Amniotic stem cell (primary cell): ENCODE results near the gene MTMR10.

Source experiments
- DNase-seq: peaks from one replicate; lab custom pipeline; 2025; lab: John Stamatoyannopoulos, UW

Gene MTMR10

DNA sequence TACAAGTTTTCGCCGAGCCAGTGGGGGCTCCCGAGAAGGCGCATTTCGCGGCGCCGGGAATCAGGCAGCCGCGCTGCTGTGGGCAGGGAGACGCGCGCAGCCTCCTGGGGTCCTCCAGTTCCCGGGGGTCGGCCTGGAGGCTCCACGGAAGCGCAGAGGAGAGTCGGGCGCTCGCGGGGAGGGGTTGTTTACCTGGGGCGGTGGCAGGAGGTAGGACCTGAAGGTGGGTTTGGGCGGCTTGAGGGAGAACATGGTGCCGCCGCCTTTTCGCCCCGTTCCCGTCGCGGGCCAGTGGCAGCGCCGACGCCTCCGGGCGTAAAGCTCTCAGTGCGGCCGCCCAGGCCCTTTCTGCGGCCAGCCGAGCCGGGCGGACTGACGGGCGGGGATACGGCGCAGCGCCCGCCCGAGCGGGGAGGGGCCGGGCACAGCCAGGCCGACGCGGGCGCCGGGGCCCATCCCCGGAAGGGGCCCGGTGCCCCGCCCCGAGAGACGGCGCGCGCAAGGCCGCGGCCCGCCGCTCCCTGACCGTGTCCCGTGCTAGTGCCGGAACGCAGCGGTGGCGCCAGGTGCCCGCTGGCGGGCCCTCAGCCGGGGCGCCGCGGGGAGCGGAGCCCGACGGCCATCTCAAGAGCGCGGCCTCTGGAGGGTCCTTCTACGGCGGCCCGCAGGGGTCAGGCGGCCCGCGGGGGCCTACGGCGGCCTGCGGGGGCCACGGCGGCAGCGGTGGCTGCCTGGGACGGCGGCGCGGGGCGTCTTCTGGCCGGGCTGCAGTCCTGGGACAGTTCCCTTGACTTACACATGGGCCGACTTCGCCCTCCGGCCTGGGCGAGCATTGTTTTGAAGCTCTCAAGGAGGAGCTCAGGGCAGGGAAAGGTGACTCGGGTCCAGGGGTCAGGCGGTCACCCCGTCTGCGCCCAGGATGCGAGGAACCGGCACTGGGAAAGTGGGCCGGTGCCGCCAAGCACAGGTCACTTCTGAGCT, at the start of gene MTMR10:
Gene MTMR10, minus strand, starts transcription at position 374 of the 981 bp plus-strand sequence. Its CDS starts 122 bp downstream, at position 252.
- DNase-seq: no peak

GRCh38 chr15:31040611-31041010, 49.2 kb upstream of the MTMR10 start:
- DNase-seq: no peak

DNA sequence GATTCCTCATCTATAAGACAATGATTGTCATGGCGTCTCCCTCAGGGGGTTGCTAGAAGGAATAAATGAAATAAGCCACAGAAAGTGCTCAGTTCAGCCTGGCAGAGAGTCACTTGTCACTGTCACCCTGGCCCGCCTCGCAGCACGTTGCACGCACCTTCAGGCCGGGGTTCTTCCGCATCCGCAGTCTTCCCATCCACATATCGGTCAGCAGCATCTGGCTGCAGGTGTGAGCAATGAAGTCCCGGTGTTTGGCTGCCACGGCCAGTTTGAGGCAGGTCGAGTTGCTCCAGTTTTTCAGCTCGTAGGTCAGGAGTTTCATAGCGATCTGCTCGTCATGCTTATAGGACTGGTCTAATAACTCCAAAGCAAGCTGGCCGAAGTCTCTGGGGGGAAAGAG, 48.5 kb upstream of the MTMR10 start:
- DNase-seq: no peak

GRCh38 chr15:31037731-31038477, 46.5 kb upstream of the MTMR10 start:
- DNase-seq: no peak

GRCh38 chr15:31036783-31037182, 45.4 kb upstream of the MTMR10 start:
- DNase-seq: no peak

GRCh38 chr15:31035610-31036009, 44.2 kb upstream of the MTMR10 start:
- DNase-seq: no peak

DNA sequence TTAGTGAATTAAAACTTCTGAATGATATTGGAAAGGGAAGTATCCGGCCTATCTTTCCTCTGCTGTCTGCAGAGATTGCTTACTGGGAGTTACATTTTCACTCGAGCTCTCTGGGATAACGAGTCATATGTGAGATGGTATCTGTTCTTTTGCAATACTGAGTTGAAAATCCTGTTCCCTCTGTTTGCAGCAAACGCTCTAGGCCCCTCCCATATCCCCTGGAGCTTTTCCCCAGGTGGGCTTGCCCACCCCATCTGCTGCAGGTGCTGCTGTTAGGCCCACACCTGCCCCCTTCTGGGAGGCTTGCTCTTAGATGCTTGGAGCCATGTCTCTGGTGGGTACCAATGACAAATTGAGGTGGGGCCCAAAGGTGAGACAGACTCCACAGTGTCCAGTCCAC, 42.7 kb upstream of the MTMR10 start:
- DNase-seq: no peak

DNA sequence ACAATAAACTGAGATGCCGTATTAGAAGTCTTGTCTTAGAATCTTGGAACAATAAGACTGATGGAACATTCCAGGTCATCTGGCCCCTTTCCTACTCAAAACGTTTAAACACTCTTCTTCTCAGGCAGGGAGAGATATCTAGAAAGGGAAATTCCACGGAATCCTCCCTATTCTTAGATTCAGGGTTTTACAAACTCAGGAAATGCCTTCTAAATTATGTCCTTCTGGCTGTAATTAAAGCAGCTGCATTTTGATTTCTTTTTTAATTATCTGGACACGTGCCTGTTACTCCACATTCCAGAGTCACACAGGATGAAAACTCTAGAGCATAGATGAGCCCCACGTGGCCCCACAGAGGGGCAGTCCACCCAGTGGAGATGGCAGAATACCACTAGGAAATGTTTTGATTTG, 41.5 kb upstream of the MTMR10 start:
- no peak for DNase-seq

GRCh38 chr15:31031471-31032067, 40.1 kb upstream of the MTMR10 start:
- no peak for DNase-seq

- no peak for DNase-seq
Observed at GRCh38 chr15:31027910-31028578, 36.6 kb upstream of the MTMR10 start.

GRCh38 chr15:31025996-31026395, 34.6 kb upstream of the MTMR10 start:
- no peak for DNase-seq

- no peak for DNase-seq
Observed at GRCh38 chr15:31024979-31025378, 33.6 kb upstream of the MTMR10 start.

- DNase-seq: peak; percentile 58
Observed at GRCh38 chr15:31024330-31024729, 32.9 kb upstream of the MTMR10 start.

DNA sequence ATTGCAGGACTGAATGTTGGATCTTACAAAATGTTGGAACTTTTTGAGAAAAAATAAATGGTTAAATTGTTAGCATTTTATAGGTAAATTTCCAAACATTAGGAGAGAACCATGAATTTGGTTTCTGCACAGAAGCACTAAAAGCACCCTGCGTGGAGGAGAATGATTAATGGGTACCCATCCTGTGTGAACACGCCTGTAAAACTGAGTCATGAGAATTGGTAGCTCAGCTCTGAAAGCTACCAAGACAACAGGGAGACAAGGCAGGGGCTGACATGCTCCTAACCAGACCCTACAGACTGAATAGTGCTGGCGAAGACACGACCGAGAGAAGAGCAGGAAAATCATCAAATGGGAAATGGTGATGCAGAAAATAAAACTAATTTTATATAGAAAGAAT, 32.4 kb upstream of the MTMR10 start:
- no peak for DNase-seq

GRCh38 chr15:31021067-31021665, 29.7 kb upstream of the MTMR10 start:
- DNase-seq: no peak

DNA sequence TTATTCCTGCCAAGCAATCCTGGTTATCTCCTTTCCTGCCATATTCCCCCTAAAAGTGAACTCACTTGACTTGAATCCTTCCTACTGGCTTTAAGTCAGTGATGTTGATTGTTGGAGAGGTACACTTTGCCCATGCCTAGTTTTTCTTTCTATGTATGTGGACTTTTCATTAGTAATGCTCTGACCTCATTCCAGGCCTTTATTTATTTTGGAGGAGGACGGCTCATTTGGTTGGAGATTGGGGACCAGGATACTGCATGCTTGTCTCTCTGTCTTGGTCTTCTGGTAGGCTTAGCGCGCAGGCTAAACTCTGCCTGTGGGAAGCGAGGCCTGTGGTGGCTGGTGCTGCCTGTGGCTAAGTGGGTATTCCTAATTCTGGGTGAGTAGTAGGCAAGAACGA, 29.1 kb upstream of the MTMR10 start:
- no peak for DNase-seq

- no peak for DNase-seq
Observed at GRCh38 chr15:31019986-31020385, 28.6 kb upstream of the MTMR10 start.

GRCh38 chr15:31017311-31017710, 25.9 kb upstream of the MTMR10 start:
- no peak for DNase-seq

DNA sequence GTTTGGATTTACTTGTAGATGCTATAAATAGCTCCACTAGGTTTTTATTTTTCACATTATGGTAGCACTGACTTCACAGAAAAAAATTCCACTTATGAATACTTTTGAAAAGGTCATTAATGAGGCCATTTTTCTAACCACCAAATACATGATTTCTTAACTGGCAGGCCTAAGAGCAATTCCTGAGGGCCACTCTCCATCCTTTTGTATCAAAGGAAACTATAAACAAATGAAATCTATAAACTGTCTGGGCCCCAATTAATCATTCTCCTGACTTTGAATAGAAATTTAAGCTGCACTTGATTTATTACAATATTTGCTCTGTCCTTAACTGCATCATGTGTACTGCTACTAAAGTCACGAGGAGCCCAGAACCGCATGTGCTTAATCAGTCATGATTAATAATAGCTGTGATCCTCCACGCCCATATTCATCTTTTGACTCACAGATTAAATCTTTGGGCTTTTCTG, 25.1 kb upstream of the MTMR10 start:
- DNase-seq: no peak

- no peak for DNase-seq
Observed at GRCh38 chr15:31014608-31014925, 23.1 kb upstream of the MTMR10 start.

- no peak for DNase-seq
Observed at GRCh38 chr15:31013863-31014607, 22.6 kb upstream of the MTMR10 start.
